GM19023 (cell line): ENCODE results near the gene DLX1.

Experiments
- ATAC-seq: cut with Tn5 transposase; IDR thresholded peaks from one replicate; pipeline ENCODE4 v1.9.1; 2021; ENCODE audit warnings: mild to moderate bottlenecking, moderate library complexity; ENCODE audit not compliant: unreplicated experiment

Gene DLX1

DNA sequence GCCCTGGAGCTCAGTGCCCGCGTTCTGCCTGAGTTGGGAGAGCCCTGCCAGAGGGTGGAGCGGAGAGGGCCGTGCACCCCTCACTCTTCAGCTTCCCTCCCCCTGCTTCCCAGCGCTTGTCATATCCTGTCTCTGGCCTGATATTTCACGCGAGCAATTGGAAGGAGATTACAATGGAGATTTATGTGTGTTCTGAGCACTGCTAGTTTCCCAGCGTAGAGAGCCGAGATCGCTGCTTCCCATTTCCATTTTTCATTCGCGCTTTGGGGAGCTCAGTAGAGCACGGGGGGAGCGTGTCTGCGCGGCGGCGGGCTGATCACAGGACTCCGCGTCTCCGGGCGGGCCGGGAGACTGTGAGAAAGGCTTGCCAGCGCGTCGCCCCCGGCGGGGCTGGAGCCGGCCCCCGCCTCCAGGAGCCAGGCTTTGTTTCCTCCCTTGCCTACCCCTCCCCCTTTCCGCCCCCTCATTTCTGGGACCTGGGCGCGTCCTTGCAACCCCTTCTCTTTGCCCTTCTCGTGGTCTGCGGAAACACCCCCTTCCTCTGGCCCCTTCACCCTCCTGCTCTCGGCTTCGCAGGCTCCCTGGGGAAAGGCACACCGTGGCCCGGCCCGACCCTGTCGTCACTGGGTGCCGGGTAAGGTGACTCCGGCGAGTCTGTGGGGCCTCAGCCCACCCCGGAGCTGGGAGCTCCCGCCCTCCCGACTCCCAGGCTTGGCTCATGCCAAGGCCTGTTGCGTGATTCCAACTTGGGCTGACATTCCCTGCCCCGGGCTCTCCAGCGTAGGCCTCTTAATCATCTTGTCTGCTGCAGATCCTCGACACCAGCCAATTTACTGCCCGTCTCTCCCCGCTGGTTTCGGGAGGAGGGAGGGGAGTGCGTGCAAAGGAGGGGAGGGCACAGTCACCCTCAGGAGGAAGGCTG is 11.6 kb downstream of the DLX1 start:
- no peak for ATAC-seq

DNA sequence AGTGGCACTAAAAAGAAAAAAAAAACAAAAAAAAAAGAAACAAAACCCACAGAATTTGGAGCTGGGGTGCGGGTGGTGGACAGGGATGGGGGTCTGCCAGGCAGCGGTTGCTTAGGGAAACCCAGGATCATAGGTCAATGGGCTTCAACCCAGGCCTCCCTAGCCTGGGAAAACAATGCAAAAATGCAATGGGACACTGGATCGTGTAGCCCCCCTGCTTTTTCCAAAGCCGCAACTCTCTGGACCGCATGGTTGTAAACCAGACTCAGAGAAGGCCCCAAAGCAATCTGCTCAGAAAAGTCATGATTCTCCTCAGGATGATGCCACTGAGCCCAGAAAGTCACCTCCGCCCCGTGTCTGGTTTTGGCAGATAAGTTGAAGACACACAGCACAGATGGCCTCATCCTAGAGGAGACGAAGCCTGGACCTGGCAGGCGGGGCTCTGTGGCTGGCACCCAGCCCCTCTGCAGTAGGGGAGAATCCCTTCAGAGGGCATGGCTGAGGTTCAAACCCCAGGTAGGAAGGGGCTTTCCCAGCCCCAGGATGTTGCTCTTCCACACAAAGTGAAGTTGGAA is 12.3 kb downstream of the DLX1 start:
- ATAC-seq: no peak

GRCh38 chr2:172098287-172098649 is 13.0 kb downstream of the DLX1 start:
- ATAC-seq: no peak

DNA sequence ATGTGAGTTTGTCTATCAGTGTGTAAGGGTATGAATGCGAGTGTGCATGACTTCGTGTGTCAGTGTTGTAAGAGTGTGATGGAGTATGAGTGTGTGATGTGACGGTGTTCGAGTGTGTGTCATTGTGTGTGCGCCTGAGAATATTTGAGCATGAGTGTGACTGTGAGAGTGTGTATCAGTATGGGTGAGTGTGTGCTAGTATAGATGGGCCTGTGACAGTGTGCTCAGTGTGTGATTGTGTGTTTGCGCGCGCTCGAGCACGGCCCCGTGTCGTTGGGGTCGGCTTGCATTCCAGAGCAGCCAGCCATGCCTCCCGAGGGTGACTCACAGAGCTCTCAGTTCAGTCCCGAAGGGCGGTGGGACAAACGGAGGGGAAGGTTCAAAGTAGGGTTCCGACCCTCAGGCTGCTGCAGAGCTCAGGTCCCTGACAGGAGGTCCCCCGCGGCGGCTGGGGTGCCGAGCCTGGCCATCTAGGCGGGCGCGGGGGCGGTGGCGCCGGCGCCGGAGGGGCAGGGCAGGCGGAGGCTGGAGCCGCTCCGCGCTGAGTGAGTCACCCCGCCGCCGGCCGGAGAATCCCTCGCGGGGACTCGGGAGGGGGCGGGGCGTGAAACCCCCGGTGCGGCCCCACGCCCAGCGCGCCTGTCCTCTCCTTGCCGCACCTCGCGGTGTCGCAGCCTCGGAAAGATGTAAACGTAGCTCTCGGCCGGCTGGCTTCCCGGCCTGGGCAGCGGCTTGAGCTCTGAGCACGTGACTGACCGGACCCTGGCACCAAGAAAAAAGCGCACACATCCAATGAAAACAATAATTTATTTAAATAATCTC is 13.6 kb downstream of the DLX1 start:
- no peak for ATAC-seq

- no peak for ATAC-seq
These were observed 14.3 kb downstream of the DLX1 start for GRCh38 chr2:172099472-172100079.

- no peak for ATAC-seq
These were observed 15.0 kb downstream of the DLX1 start for GRCh38 chr2:172100080-172100934.

DNA sequence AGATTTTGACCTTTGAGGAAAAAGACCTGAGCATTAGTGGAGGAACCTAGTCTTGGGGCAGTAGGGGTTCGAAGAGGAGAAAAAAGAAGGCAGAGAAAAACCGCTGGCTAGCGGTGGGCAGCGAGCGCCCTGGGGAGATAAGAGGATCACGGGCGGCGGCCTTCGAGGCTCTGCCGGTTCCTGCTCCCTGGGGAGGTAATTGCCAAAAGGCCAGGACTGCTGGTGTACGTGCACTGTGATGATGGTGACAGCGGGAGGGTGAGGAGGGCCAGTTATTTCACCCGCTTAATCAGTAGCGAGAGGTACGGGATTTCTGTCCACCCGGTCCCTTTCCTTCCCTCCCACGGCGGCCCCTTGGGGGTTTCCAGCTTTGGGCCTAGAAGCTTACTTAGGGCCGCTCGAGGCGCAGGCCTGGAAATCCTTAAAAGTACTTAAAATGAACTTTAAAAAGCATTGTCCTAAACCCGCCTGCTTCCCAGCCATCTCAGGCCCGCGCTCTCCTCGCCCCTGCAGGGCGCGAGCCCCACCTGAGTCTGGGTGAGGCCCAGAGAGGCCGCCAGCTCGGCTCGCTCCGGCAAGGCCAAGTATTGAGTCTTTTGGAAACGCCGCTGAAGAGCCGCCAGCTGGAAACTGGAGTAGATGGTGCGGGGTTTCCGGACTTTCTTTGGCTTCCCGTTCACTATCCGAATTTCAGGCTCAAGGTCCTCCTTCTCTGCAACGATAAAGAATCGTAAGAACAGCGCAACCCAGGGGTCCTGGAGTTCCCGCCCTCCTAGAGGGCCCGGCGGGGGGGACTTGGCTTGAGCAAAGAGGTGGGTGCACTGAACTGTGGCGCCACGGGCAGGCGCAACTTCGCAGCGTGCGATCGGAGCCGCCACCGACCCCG is 15.9 kb downstream of the DLX1 start:
- ATAC-seq: no peak

DNA sequence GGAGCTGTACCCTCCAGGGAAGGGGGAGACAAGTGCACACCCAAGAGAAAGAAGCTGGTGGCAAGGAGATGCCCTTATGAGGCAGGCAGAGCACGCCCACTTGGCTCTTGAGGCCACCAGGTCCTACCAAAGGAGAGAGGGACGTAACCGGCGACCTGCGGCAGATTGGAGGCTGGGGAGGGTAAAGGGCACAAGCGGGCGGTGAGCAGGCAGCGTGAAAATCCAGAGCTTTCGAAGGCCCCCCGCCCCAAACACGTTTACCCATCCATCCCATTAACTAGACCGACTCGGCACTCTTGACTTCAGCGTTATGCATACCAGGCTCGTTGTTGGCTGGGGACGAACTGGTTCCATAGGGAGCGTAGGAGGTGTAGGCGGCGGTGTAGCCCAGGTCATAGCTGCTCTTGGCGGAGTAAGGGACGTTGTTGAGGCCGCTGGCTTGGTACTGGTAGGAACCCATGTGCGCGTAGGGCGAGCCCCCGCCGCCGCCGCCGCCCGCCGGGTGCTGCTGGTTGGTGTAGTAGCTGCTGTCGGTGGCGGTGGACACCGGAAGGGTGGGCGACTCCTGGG is 16.6 kb downstream of the DLX1 start:
- peak; percentile 8 for ATAC-seq

- ATAC-seq: peak; percentile 72
These were observed 17.4 kb downstream of the DLX1 start, which contains the start of gene DLX2 for GRCh38 chr2:172102391-172103359. Gene DLX2, minus strand, starts transcription at chr2:172102900. Its CDS starts 362 bp downstream, at chr2:172102538.

DNA sequence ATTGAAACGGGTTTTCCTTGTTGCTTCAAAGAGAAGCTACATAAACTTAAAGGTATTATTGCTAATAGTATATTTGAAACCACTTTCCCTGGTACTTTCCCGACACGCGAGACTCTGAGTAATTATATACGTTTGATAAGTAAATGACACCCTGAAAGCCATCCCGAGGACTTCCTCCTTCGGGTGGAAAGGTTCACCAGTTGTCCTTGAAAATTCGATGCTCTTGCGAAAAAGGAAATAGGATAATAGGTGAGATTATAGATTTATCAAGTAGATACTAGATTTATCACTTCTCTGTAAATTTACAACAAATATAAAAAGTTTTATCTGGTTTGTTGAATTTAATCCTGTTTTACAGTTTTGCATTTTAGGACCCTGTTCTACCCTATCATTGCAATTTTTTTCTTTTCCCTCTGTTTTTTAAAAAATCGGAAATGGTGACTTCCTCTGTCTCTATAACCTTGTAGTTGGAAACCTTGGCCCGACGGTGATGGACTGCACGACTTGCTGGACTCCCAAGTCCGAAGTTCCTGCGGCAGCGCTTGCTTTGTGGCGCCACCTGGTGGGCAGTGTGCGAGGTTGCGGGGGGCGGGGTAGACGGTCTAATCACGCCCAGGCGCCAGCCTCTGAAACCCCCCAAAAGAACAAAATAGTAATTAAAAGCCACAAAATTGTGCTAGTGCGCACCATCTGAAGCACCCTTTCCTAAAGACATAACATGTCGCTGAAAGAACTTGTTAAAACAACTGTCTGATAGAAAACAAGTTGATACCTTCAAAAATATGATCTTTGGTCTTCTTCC is 18.4 kb downstream of the DLX1 start:
- no peak for ATAC-seq

DNA sequence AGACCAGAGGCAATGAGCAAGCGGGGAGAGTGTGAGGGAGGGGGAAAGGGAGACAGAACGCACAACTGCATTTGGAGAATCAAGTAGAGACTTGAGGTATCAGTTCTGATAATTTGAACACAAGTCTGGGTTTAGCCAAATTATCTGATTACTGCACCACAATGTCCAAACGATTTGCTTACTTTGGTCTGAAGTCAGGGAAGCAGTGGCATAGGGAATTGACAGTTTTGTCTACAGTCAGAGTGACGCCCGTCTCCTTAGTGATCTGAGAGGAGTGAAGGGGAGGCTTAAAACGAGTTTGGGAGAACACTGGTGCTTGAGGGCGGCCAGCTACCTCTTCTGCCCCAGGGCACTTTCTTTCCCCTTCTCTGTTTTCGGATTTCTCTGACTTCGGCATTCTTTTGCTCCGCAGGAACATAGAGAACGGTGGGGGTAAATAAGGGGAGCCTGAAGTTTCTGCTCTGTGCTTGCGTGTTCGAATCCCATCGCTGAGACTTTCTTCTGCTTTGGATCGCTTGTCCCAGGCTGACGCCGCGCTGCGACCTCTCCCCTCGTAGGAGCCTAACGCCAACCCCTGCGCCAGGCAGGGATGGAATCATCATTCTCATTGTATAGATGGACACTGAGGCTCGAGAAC is 20.3 kb downstream of the DLX1 start:
- no peak for ATAC-seq

GRCh38 chr2:172106108-172106961 is 21.0 kb downstream of the DLX1 start:
- ATAC-seq: no peak

GRCh38 chr2:172107690-172108586 is 22.6 kb downstream of the DLX1 start:
- no peak for ATAC-seq

GRCh38 chr2:172108587-172108930 is 23.3 kb downstream of the DLX1 start:
- no peak for ATAC-seq
